H9 (cell line): ENCODE measurements around the gene GLT6D1. TPM values are rescaled to one million over a fixed set of nuclear protein-coding genes. Genes with fewer than 3 reads are reported as not detected.

Experiments used
- DNase-seq: peaks from one replicate; pipeline ENCODE4 v3.0.0-alpha.2; 2017
- H2AFZ ChIP-seq: one replicate; pipeline ENCODE4 v1.6.1; 2013; ENCODE audit warnings: mild to moderate bottlenecking, low read length, control low read depth, moderate library complexity
- H2AK5ac ChIP-seq: 2 replicates; pipeline ENCODE4 v1.6.1; 2013; ENCODE audit warnings: low read length, control low read depth, mixed read lengths; ENCODE audit not compliant: insufficient read length
- H2BK120ac ChIP-seq: one replicate; pipeline ENCODE4 v1.6.1; 2013; ENCODE audit warnings: low read depth, mild to moderate bottlenecking, low read length, control low read depth, inconsistent platforms; ENCODE audit not compliant: poor library complexity, severe bottlenecking
- H2BK12ac ChIP-seq: 2 replicates; pipeline ENCODE4 v1.6.1; 2013; ENCODE audit warnings: low read length, control low read depth, mixed read lengths, low read depth; ENCODE audit not compliant: insufficient read length
- H2BK15ac ChIP-seq: 2 replicates; pipeline ENCODE4 v1.6.1; 2013; ENCODE audit warnings: low read depth, low read length, control low read depth
- H2BK20ac ChIP-seq: one replicate; pipeline ENCODE4 v1.6.1; 2013; ENCODE audit warnings: low read depth, mild to moderate bottlenecking, low read length, control low read depth, inconsistent platforms; ENCODE audit not compliant: poor library complexity, severe bottlenecking
- H2BK5ac ChIP-seq: 2 replicates; pipeline ENCODE4 v1.6.1; 2013; ENCODE audit warnings: low read length, control low read depth, mixed read lengths; ENCODE audit not compliant: insufficient read length
- H3K14ac ChIP-seq: 2 replicates; pipeline ENCODE4 v1.6.1; 2013; ENCODE audit warnings: low read length, control low read depth; ENCODE audit not compliant: insufficient read depth
- H3K18ac ChIP-seq: 2 replicates; pipeline ENCODE4 v1.6.1; 2013; ENCODE audit warnings: low read depth, mild to moderate bottlenecking, mixed read lengths, low read length, control low read depth; ENCODE audit not compliant: insufficient read length
- H3K23ac ChIP-seq: 2 replicates; pipeline ENCODE4 v1.6.1; 2013; ENCODE audit warnings: low read length, control low read depth, mixed read lengths, low read depth; ENCODE audit not compliant: insufficient read length
- H3K23me2 ChIP-seq: 2 replicates; pipeline ENCODE4 v1.6.1; 2013; ENCODE audit warnings: low read depth, mild to moderate bottlenecking, mixed read lengths, low read length, control low read depth; ENCODE audit not compliant: insufficient read length, poor library complexity, severe bottlenecking
- H3K27ac ChIP-seq: 2 replicates; pipeline ENCODE4 v1.5.1; 2013; ENCODE audit warnings: low read length, control low read depth, mixed read lengths, low read depth; ENCODE audit not compliant: insufficient read length
- H3K27me3 ChIP-seq: 2 replicates; pipeline ENCODE4 v1.6.1; 2013; ENCODE audit warnings: low read length, control low read depth, inconsistent platforms; ENCODE audit not compliant: insufficient read depth
- H3K4ac ChIP-seq: 2 replicates; pipeline ENCODE4 v1.6.1; 2013; ENCODE audit warnings: low read depth, mild to moderate bottlenecking, control low read depth, inconsistent platforms, low read length, moderate library complexity
- H3K4me1 ChIP-seq: 2 replicates; pipeline ENCODE4 v1.6.1; 2013; ENCODE audit warnings: low read length, control low read depth, inconsistent platforms; ENCODE audit not compliant: insufficient read depth
- H3K4me2 ChIP-seq: 2 replicates; pipeline ENCODE4 v1.6.1; 2013; ENCODE audit warnings: low read length, control low read depth, mixed read lengths; ENCODE audit not compliant: insufficient read length, insufficient read depth
- H3K56ac ChIP-seq: 2 replicates; pipeline ENCODE4 v1.6.1; 2013; ENCODE audit warnings: low read depth, mild to moderate bottlenecking, mixed read lengths, low read length, control low read depth; ENCODE audit not compliant: insufficient read length
- H3K79me1 ChIP-seq: 2 replicates; pipeline ENCODE4 v1.6.1; 2013; ENCODE audit warnings: low read depth, mild to moderate bottlenecking, moderate library complexity, low read length, control low read depth, inconsistent platforms; ENCODE audit not compliant: insufficient read depth, poor library complexity, severe bottlenecking
- H3K79me2 ChIP-seq: 2 replicates; pipeline ENCODE4 v1.6.1; 2013; ENCODE audit warnings: low read length, control low read depth, inconsistent platforms; ENCODE audit not compliant: insufficient read depth
- H3K9ac ChIP-seq: 2 replicates; pipeline ENCODE4 v1.6.1; 2013; ENCODE audit warnings: low read length, control low read depth, mixed read lengths; ENCODE audit not compliant: insufficient read length; ENCODE audit errors: extremely low read depth
- H3K9me3 ChIP-seq: one replicate; pipeline ENCODE4 v1.6.1; 2013; ENCODE audit warnings: low read depth, low read length, inconsistent platforms; ENCODE audit not compliant: control insufficient read depth
- H3T11ph ChIP-seq: one replicate; pipeline ENCODE4 v1.6.1; 2013; ENCODE audit warnings: mild to moderate bottlenecking, low read length, control low read depth, inconsistent platforms
- H4K20me1 ChIP-seq: one replicate; pipeline ENCODE4 v1.6.1; 2013; ENCODE audit not compliant: control insufficient read depth, insufficient read length, insufficient read depth
- H4K5ac ChIP-seq: 2 replicates; pipeline ENCODE4 v1.6.1; 2013; ENCODE audit warnings: low read depth, mild to moderate bottlenecking, mixed read lengths, low read length, control low read depth; ENCODE audit not compliant: insufficient read length
- H4K8ac ChIP-seq: replicated peaks from 2 replicates; pipeline ENCODE4 v1.6.1; 2013; ENCODE audit warnings: low read length, control low read depth, mixed read lengths, low read depth; ENCODE audit not compliant: insufficient read length
- H4K91ac ChIP-seq: 2 replicates; pipeline ENCODE4 v1.6.1; 2013; ENCODE audit warnings: low read depth, mild to moderate bottlenecking, moderate library complexity, mixed read lengths, low read length, control low read depth; ENCODE audit not compliant: insufficient read length
- H3K27ac Mint-ChIP-seq, 3 experiments: 2 replicates in 2 of 3; 3 replicates in 1 of 3; pipeline ENCODE4 v1.8.0; 2020 to 2021; ENCODE audit warnings: mixed read lengths in 3 of 3, mild to moderate bottlenecking in 1 of 3, moderate library complexity in 1 of 3
- H3K27me3 Mint-ChIP-seq: 2 replicates; pipeline ENCODE4 v1.8.0; 2021; ENCODE audit warnings: low read depth, mild to moderate bottlenecking, moderate library complexity, mixed read lengths
- H3K36me3 Mint-ChIP-seq, 3 experiments: 2 replicates in 2 of 3; 3 replicates in 1 of 3; pipeline ENCODE4 v1.8.0; 2020 to 2021; ENCODE audit warnings: low read depth in 3 of 3, mixed read lengths in 3 of 3; ENCODE audit not compliant: insufficient read depth in 1 of 3
- H3K4me1 Mint-ChIP-seq, 2 experiments: 2 replicates each; pipeline ENCODE4 v1.8.0; 2020; ENCODE audit warnings: mixed read lengths in 2 of 2
- H3K4me3 Mint-ChIP-seq, 2 experiments: 2 replicates in 1 of 2; 3 replicates in 1 of 2; pipeline ENCODE4 v1.8.0; 2020 to 2021; ENCODE audit warnings: mild to moderate bottlenecking in 2 of 2, mixed read lengths in 2 of 2, moderate library complexity in 1 of 2
- H3K9me3 Mint-ChIP-seq, 2 experiments: 2 replicates in 1 of 2; 3 replicates in 1 of 2; pipeline ENCODE4 v1.8.0; 2020; ENCODE audit warnings: mild to moderate bottlenecking in 2 of 2, mixed read lengths in 2 of 2, moderate library complexity in 1 of 2
- CTCF ChIP-seq: fragments of 200-600 bp; sonication (generic); conservative IDR thresholded peaks from 3 replicates; pipeline ENCODE4 v1.8.0; 2021; ENCODE audit warnings: antibody characterized with exemption, mild to moderate bottlenecking
- WGBS: extraction: QIAGEN DNeasy Blood & Tissue Kit; methylation state at CpG from one replicate; pipeline ENCODE4 v1.1.7; 2013; ENCODE audit warnings: missing lambda C conversion rate, low lambda C conversion rate, mixed read lengths; ENCODE audit not compliant: insufficient read length; ENCODE audit errors: extremely low coverage; 5-methylcytosine and 5-hydroxymethylcytosine counted together
- long read RNA-seq: library from polyadenylated mRNA; unstranded; transcript quantifications from one replicate; pipeline ENCODE4 v2.0.0, GENCODE V29; 2020
- total RNA-seq: library from RNA; stranded (reverse); gene quantifications from 2 replicates; pipeline ENCODE4 v1.2.1, GENCODE V29; 2021

Gene GLT6D1
- not detected in 2 replicates for total RNA-seq
- long read RNA-seq, partial matches to known transcripts: 0 of 1 reads
- long read RNA-seq, other reads (novel, unspliced or antisense): 1 of 1 reads

- H3K4me1 ChIP-seq: no peaks in the 10 kb centered on the region
- peaks cover 5% of the 10 kb centered on the region for H3K9me3 ChIP-seq
- H2AK5ac ChIP-seq: no peak within 1 kb of the TSS
- no peak within 1 kb of the TSS for H2BK120ac ChIP-seq
- TF ChIP-seq CTCF: no peak
- DNase-seq: no peak
- no peak within 1 kb of the TSS for H3K18ac ChIP-seq
- no peaks in the 10 kb centered on the region for H3K27me3 ChIP-seq
- H2BK5ac ChIP-seq: no peak within 1 kb of the TSS
- Mint-ChIP-seq H3K4me1 (peaks cover 8 to 9% of the 10 kb centered on the region in 2 experiments), H3K27ac (no peak within 1 kb of the TSS), H3K9me3 (peaks cover 62 to 78% of the 10 kb centered on the region in 2 experiments), H3K36me3 (peaks cover 13 to 64% (median 38%) of the 10 kb centered on the region in 3 experiments), H3K4me3 (no peak within 1 kb of the TSS), H3K27me3 (peaks cover 21% of the 10 kb centered on the region)
- H3K4ac ChIP-seq: no peak within 1 kb of the TSS
- no peak within 1 kb of the TSS for H2BK12ac ChIP-seq
- no peak within 1 kb of the TSS for H3T11ph ChIP-seq
- no peak within 1 kb of the TSS for H4K91ac ChIP-seq
- no peak within 1 kb of the TSS for H3K23ac ChIP-seq
- no peak within 1 kb of the TSS for H2BK15ac ChIP-seq
- no peak within 1 kb of the TSS for H3K14ac ChIP-seq
- H2AFZ ChIP-seq: no peak within 1 kb of the TSS
- no peaks in the 10 kb centered on the region for H3K79me2 ChIP-seq
- no peak within 1 kb of the TSS for H3K27ac ChIP-seq
- H4K8ac ChIP-seq: no peak within 1 kb of the TSS
- H3K23me2 ChIP-seq: no peaks in the 10 kb centered on the region
- H3K56ac ChIP-seq: no peak within 1 kb of the TSS
- H4K20me1 ChIP-seq: no peaks in the 10 kb centered on the region
- no peak within 1 kb of the TSS for H3K9ac ChIP-seq
- no peaks in the 10 kb centered on the region for H3K79me1 ChIP-seq
- H3K4me2 ChIP-seq: no peak within 1 kb of the TSS
- no CpG with 5 or more reads among the region's 9 CpGs for WGBS
- no peak within 1 kb of the TSS for H2BK20ac ChIP-seq
- H4K5ac ChIP-seq: no peak within 1 kb of the TSS
Observed at GRCh38 chr9:135639196-135639595, at the start of gene GLT6D1. Gene GLT6D1, minus strand, starts transcription at chr9:135639540. Its CDS starts 353 bp downstream, at chr9:135639187.
